Measurements from ENCODE around the gene CBX4.

The CBX4 gene

GRCh38 chr17:79826841-79827578 lies 12.2 kb downstream of the CBX4 start:
- DNase-seq = no peak

GRCh38 chr17:79826204-79826680 lies 13.0 kb downstream of the CBX4 start:
- DNase-seq = no peak

GRCh38 chr17:79825580-79825921 lies 13.7 kb downstream of the CBX4 start:
- no peak for DNase-seq

GRCh38 chr17:79824893-79825579 lies 14.2 kb downstream of the CBX4 start:
- DNase-seq = no peak

- no peak for DNase-seq
These were observed 15.0 kb downstream of the CBX4 start for GRCh38 chr17:79824234-79824633.

- no peak for DNase-seq
These were observed 16.6 kb downstream of the CBX4 start for GRCh38 chr17:79822583-79823124.

GRCh38 chr17:79821331-79822095 lies 17.7 kb downstream of the CBX4 start:
- DNase-seq = no peak

- DNase-seq = no peak
These were observed 18.3 kb downstream of the CBX4 start for GRCh38 chr17:79820959-79821330.

GRCh38 chr17:79819534-79820276 lies 19.5 kb downstream of the CBX4 start:
- no peak for DNase-seq

GRCh38 chr17:79819085-79819484 lies 20.2 kb downstream of the CBX4 start:
- DNase-seq = no peak

GRCh38 chr17:79818026-79818758 lies 21.0 kb downstream of the CBX4 start:
- DNase-seq = no peak

- DNase-seq = no peak
These were observed 23.3 kb downstream of the CBX4 start for GRCh38 chr17:79815836-79816461.

GRCh38 chr17:79814974-79815835 lies 24.0 kb downstream of the CBX4 start:
- DNase-seq = no peak

GRCh38 chr17:79814127-79814973 lies 24.9 kb downstream of the CBX4 start:
- no peak for DNase-seq

GRCh38 chr17:79813297-79814126 lies 25.7 kb downstream of the CBX4 start:
- peak; percentile 54 for DNase-seq

- no peak for DNase-seq
These were observed 26.6 kb downstream of the CBX4 start for GRCh38 chr17:79812353-79813258.

- peak; percentile 49 for DNase-seq
These were observed 27.3 kb downstream of the CBX4 start for GRCh38 chr17:79811868-79812352.

All from NCI-H82 (cell line).